EL (cell line): ENCODE measurements around the gene BAG5.
"Not testable (repeated sequence)": the region's sequence is repeated elsewhere in the genome, so short reads cannot be mapped to it uniquely, and the experiment has no call there.

Experiments
- DNase-seq: peaks from one replicate; pipeline ENCODE4 v3.0.0-alpha.2; 2016

BAG5 gene

GRCh38 chr14:103562429-103563225 lies at the start of gene BAG5, which contains the start of gene COA8:
BAG5 (minus strand) TSS chr14:103562657; CDS start chr14:103561164, 1,493 bp downstream.
COA8 (plus strand) TSS chr14:103562960; CDS start chr14:103563002, 42 bp downstream.
- DNase-seq, result peak; percentile 81

DNA sequence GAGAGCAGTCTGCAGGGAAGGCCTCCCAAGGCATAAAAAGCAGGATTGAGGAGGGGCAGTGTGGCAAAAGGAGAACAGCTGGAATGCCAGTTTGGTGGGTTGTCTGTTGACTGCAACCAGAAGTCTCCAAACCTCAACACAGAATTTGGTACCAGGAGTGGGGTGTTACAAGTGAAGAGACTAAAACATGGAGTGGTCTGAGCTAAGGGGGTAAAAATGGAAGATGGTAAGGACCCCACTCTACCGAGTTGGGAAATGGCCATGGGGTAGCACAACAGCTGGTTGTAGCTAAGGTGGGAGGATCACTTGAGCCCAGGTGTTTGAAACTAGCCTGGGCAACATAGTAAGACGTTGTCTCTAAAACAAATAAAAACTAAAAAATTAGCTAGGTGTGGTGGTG lies 48.8 kb upstream of the BAG5 start:
- no peak for DNase-seq

DNA sequence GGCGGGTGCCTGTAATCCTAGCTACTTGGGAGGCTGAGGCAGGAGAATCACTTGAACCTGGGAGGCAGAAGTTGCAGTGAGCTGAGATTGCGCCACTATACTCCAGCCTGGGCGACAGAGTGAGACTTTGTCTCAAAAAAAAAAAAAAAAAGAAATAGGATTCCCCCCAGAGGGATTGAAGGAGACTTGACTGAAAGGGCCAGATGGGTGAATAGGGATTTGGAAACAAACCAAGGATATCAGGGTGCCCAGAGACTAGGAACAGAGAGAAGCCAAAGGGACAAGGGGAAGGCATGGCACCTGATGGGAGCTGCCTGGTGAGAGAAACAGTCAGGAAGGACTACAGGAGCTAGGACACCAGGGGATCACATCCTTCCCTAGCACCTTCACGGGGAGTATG lies 46.6 kb upstream of the BAG5 start:
- not testable (repeated sequence) for DNase-seq

- no peak for DNase-seq
Measured at GRCh38 chr14:103607822-103608221, 45.4 kb upstream of the BAG5 start.

DNA sequence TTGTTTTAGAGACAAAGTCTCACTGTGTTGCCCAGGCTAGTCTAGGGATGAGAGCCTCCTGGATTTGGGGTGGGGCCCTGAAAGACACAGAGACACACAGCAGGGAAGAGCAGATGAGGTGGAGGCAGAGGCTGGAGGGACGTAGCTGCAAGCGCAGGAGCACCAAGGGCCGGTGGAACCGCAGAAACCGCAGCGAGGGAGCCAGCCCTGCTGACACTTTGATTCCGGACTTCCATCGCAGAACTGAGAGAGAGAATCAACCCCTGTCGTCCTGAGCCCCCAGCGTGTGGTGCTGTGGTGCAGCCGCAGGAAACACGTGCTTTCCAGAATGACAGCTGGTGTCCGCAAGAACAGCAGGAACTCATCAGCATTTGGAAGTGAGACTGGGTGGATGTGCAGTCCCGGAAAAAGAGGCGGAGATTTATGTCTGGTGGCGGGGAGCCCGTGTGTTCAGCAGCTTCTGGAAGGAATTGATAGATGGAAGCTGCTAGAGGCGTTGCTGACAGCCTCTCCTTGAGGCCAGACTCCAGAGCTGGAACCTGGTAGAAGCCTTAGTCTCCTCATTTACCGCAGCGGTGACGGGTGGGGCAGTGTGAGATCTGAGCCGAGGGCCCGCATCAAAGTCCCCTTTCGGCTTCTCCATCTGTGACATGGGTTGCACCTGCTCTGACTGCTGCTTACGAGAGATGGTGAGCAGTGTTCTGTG lies 44.7 kb upstream of the BAG5 start:
- peak; percentile 91 for DNase-seq

DNA sequence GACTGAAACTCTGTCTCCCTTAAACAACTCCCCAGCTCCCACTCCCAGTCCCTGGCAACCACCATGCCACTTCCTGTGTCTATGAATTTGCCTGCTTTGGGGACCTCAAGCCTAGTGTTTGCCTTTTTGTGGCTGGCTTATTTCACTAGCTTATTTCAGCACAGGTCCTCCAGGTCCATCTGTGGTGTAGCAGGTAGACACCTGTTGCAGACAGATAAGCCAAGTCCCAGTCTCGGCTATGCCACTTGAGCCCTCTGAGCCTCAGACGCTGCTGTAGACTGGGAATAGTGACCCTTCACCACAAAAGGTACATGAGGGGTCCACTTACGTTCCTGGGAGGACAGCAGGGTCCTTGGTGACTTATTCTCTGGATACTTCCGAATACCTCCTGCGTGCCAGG lies 42.2 kb upstream of the BAG5 start:
- DNase-seq, result no peak

- no peak for DNase-seq
Measured at GRCh38 chr14:103600503-103600902, 38.0 kb upstream of the BAG5 start.

DNA sequence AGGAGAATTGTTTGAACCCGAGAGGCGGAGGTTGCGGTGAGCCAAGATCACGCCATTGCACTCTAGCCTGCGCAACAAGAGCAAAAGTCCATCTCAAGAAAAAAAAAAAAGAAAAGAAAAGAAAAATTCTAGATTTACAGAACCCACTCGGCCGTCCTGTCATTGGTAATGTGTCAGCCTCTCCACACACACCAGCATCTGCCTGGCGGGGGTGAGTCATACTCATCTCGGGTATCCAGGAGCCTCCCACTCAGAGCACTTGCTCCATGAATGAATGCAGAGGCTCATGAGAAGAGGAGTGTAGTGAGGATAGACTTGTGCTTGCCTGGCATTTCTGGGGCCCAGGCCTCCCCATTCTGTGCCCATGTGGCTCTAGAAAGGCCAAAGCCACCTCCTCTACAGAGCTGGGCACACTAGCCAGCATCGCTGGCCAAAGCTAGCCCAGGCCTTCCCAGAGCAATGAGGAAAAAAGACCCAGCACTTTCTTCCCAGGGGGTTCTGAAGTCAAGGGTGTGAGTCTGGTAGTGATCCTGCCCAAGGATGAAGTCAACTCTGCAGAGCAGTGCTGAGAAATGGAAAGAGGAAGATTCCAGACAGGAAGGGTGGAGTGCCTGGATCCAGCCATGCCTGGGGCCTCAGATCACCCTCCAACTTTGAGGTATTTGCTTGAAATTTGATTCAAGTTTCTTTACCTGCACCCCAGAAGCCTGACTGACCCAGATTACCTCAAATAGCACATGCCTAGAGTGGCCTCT lies 35.3 kb upstream of the BAG5 start:
- DNase-seq, result peak; percentile 91

- peak; percentile 80 for DNase-seq
Measured at GRCh38 chr14:103594265-103594664, 31.8 kb upstream of the BAG5 start.

DNA sequence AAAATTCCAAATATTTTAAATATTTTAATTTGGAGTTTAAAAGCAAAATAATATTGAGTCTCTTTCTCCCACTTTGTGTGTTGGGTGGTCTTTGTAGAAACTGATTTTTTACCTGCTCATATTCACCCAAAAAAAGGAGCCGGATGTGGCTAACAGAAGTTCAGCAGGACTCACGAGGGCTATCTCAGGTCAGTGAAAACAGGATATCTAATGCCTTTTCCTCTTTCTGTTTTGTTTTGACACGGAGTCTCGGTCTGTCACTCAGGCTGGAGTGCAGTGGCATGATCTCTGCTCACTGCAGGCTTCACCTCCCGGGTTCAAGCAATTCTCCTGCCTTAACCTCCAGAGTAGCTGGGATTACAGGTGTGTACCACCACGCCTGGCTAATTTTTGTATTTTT lies 31.1 kb upstream of the BAG5 start:
- DNase-seq, result no peak

DNA sequence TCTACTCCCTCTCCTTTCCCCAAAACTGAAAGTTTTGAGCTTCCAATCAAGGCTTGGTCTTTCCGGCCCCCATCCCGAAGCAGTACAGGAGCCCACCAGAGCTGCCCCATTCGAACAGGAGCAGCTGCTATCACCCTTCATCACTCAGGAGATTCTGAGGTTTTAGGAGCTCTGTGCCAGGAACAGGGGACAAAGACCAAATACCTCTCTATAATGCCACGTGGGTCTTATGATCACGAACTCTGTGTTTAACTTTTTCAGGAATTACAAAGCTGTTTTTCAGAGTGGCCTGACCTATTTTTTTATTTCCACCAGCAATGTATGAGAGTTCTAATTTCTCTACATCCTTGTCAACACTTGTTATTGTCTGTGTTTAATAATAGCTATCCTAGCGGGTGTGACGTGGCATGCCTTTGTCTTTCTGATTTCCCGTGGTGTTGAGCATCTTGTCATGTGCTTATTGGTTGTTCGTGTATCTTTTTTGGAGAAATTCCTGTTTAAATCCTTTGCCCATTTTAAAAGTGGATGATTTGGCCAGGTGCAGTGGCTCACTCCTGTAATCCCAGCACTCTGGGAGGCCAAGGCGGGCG lies 22.0 kb upstream of the BAG5 start:
- no peak for DNase-seq

GRCh38 chr14:103581954-103582703 lies 19.7 kb upstream of the BAG5 start:
- DNase-seq, result no peak

GRCh38 chr14:103581206-103581605 lies 18.7 kb upstream of the BAG5 start:
- DNase-seq, result no peak

DNA sequence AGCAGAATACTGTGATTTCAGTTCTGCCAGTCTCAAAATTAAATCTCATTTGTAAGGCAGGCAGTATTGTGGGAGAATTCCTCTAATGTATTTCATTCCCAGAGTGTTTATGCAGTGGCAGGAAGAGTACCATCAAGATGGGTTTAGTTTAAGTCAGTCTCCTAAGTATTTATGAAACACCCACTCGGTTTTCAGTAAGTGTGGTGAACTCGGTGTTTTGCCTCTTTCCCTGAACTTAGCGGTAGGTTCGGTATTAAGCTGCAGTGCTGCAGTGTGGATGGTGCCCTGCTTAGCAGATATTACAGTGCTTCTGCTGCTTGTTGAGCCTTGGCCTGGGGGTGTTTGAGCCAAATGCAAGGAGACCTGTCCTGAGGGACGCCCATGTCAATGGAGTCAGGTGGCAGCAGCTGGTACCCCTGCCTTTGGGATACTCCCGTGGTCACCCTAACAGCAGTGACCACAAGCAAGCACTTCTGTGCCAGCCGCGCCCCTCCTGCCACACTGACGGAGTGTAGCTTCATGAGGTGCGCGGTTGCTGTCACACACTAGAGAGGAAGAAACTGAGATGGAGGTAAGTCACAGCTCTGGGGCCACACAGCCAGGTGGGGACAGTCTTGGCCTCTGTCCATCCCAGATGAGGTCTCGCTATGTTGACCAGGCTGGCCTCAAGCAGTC lies 16.1 kb upstream of the BAG5 start:
- DNase-seq, result no peak

DNA sequence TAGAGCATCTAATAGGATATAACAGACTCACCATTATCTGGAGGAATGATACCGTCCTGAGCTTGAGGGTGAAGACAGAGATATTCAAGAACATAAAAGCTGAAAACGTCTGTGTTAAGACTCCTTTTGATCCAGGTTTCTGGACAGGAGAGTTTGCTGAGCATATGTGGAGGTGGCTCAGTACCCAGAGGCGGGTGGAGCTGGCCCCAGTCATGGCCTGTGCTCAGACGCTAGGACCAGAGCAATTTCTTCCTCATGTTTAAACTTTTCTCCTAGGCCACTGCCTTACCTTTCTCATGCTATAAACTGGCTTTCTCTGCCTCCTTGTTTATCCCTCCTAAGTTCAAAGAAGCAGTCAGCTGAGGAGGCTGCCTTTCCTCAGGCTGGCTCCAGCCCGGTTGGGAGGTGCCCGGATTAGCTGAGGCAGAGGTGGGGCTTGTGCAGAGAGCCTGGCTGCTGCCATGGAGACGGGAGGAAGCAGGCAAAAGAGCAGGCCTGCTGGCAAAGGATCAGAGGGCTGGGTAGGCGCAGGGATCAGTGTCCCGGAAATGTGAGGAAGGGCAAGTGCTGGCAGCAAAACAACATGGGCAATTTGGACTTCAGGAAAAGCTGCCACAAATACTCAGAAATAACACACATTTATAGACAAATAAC lies 14.0 kb upstream of the BAG5 start:
- peak; percentile 76 for DNase-seq

- no peak for DNase-seq
Measured at GRCh38 chr14:103574707-103575285, 12.3 kb upstream of the BAG5 start.

GRCh38 chr14:103574104-103574503 lies 11.6 kb upstream of the BAG5 start:
- no peak for DNase-seq

GRCh38 chr14:103569408-103569807 lies 7.0 kb upstream of the BAG5 start:
- DNase-seq, result no peak

DNA sequence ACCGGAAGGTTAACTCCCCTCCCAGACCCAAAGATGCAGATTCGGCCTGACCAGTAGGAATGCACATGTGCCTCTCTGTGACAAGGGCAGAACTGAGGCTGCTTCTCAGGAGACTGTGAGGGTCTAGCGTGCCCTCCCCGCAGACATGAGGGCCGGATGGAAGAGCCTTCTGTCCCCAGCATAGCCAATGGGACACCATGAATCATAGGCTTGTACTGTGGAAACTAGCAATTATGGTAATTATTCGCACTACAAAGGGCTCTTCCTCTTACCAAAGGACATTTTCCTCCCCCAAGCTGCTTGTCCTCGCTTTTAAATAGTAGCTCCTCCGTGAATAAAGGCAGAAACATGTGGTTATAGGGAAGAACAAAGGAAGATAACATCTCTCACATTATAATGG lies 6.5 kb upstream of the BAG5 start:
- DNase-seq, result no peak

- no peak for DNase-seq
Measured at GRCh38 chr14:103563844-103564505, 1.5 kb upstream of the BAG5 start.
